Naive thymus-derived CD8-positive, alpha-beta T cell (primary cell): ENCODE data around the gene FBXL3. TPM values are rescaled to one million over a fixed set of nuclear protein-coding genes. Genes with fewer than 3 reads are reported as not detected.
"Not testable (repeated sequence)": the region's sequence is repeated elsewhere in the genome, so short reads cannot be mapped to it uniquely, and the experiment has no call there.

Experiments
- ATAC-seq, 2 donors: fragments of 150-1000 bp; cut with Tn5 transposase in 1 of 2; sonication (Bioruptor Pico), chemical (Tn5 transposase) in 1 of 2; 1 replicate in 1 of 2; 2 replicates in 1 of 2; pipeline ENCODE4 v1.10.0; 2021; ENCODE audit warnings: mild to moderate bottlenecking in 2 of 2, moderate library complexity in 2 of 2
- POLR2A ChIA-PET: fragments of 350-600 bp; sonication (Branson Sonifier 250); formaldehyde crosslinking; loops from one replicate; lab custom pipeline; 2021; ENCODE audit warnings: antibody characterized with exemption; lab: Charles Lee
- DNase-seq, 10 donors: peaks; one replicate each; pipeline versions ENCODE4 v3.0.0 to v3.0.0-alpha.2; 2020 to 2022
- H3K27ac Mint-ChIP-seq, 10 donors: one replicate each; pipeline ENCODE4 v1.8.0; 2020 to 2022; ENCODE audit warnings: mild to moderate bottlenecking in 10 of 10, mixed read lengths in 10 of 10, moderate library complexity in 4 of 10, inconsistent platforms in 1 of 10
- H3K27me3 Mint-ChIP-seq, 5 donors: one replicate each; pipeline ENCODE4 v1.8.0; 2021 to 2022; ENCODE audit warnings: mixed read lengths in 5 of 5
- H3K36me3 Mint-ChIP-seq, 3 donors: one replicate each; pipeline ENCODE4 v1.8.0; 2020 to 2022; ENCODE audit warnings: mixed read lengths in 3 of 3, mild to moderate bottlenecking in 2 of 3, inconsistent platforms in 1 of 3
- H3K4me1 Mint-ChIP-seq, 4 donors: one replicate each; pipeline ENCODE4 v1.8.0; 2021 to 2022; ENCODE audit warnings: mixed read lengths in 4 of 4
- H3K4me3 Mint-ChIP-seq, 10 donors: one replicate each; pipeline ENCODE4 v1.8.0; 2020 to 2022; ENCODE audit warnings: mild to moderate bottlenecking in 10 of 10, mixed read lengths in 10 of 10, moderate library complexity in 6 of 10, inconsistent platforms in 1 of 10
- H3K9me3 Mint-ChIP-seq, 9 donors: one replicate each; pipeline ENCODE4 v1.8.0; 2020 to 2022; ENCODE audit warnings: mixed read lengths in 9 of 9, mild to moderate bottlenecking in 3 of 9, inconsistent platforms in 1 of 9, moderate library complexity in 1 of 9
- polyA plus RNA-seq, 3 donors: library from polyadenylated mRNA; unstranded; fragments of 300-500 nt; fragmentation: Illumina TruSeq; gene quantifications; one replicate each; pipeline ENCODE4 v1.2.3, GENCODE V29; 2021
- total RNA-seq, 8 experiments: library from RNA in 2 of 8; stranded (reverse) in 2 of 8; gene quantifications; one replicate each; pipeline ENCODE4 v1.2.3 and lab custom pipeline; 2021 to 2026

FBXL3 gene
- total and polyA plus RNA-seq, 5 experiments from 2014 or later, result 29.3 to 106 (median 44.7) TPM

DNA sequence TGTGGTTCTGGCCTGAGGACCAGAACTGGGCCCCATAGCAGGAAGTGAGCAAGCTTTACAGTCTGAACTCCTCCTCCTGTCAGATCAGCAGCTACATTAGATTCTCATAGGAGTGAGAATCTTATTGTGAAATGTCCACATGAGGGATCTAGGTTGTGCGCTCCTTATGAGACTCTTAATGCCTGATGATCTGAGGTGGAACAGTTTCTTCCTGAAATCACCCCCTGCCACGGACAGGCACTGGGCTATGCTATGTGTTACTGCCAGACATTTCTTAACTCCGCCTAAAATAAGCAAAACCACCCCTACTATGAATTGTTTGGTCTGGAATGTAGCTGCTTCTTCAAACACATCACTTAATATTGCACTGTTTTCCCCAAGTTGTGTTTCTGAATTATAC, 4.6 kb downstream of the FBXL3 start:
- no peaks in the 10 kb centered on the region for H3K9me3 Mint-ChIP-seq
- peaks cover 0 to 55% (median under 1%) of the 10 kb centered on the region in 3 donors for H3K36me3 Mint-ChIP-seq
- H3K27me3 Mint-ChIP-seq, result no peaks in the 10 kb centered on the region
- no peak for ATAC-seq
- POLR2A ChIA-PET, result interaction anchor here (7.1 kb wide), 1 partner anchor 29 kb away, joined by 182 read pairs; the partner anchor contains the start of gene CLN5
- peak overlapping the region; percentile 19 to 98 (median 68) for H3K4me3 Mint-ChIP-seq
- no peak for DNase-seq
- peak overlapping the region in 9 of 10 donors; percentile 16 to 82 (median 71) for H3K27ac Mint-ChIP-seq
- peaks cover 31 to 83% (median 66%) of the 10 kb centered on the region in 4 donors for H3K4me1 Mint-ChIP-seq

DNA sequence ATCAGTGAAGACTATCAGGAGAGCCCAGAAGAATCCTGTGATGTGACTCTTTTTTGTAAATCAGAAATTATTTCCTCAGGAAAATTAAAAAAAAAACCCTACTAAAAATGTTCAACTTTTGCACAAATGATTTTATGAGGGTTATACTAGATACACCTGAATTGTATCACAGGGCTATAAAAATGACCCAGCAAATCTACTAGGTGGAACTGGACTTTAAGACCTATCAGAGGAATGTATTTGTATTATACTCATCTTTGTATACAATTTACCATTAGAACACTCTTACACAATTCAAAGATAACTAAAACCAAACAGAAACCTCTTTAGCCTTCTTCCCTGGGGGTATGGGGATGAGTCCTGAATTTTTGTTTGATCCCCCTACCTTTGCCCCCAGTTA, 7.2 kb downstream of the FBXL3 start:
- ATAC-seq (no peak), DNase-seq (no peak)
- POLR2A ChIA-PET, result interaction anchor here (2.3 kb wide), 1 partner anchor 28 kb away, joined by 9 read pairs; the partner anchor contains the start of gene CLN5
- no peaks in the 10 kb centered on the region for H3K27me3 Mint-ChIP-seq
- peaks cover 27 to 81% (median 70%) of the 10 kb centered on the region in 4 donors for H3K4me1 Mint-ChIP-seq
- H3K4me3 Mint-ChIP-seq, result peak overlapping the region in 3 of 10 donors; percentile 26 to 33 (median 27)
- no peaks in the 10 kb centered on the region for H3K9me3 Mint-ChIP-seq
- H3K36me3 Mint-ChIP-seq, result peaks cover 0 to 75% (median 3%) of the 10 kb centered on the region in 3 donors
- H3K27ac Mint-ChIP-seq, result peak overlapping the region in 2 of 10 donors; percentile 15 to 40

DNA sequence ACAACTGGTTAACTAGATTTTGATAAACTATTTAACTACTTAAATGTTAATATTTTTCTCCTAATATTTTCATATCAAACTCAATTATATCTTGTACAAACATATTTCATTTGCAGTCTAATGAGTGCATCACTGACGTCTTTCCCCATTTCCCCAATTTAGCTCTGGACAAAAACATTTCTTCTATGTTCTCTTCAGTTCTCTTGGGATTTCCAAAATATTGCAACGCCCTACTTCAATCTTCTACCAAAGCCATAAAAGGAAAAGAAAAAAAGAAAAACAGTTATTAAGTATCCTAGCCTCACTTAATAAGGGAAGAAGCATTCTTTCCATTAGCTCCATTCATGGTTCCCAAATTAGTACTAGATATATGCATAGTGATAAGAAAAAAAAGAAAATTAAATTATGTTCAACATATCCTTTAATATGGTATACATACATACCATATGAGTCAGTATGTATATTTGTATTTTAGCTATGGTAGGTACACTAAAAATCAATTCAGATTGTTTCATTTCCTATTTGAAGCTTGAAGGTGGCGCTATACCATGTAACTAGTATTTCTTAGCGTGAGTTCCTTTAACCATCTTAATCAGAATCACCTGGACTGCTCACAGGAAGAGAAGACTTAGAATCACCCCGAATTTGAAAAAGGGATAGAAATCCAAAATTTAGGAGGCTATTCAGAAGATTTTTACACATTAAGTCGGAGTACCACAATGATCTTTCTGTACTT, 9.9 kb downstream of the FBXL3 start:
- H3K27me3 Mint-ChIP-seq, result no peaks in the 10 kb centered on the region
- peak overlapping the region in 3 of 10 donors; percentile 1 to 26 (median 5) for H3K4me3 Mint-ChIP-seq
- POLR2A ChIA-PET, result interaction anchor here (0.5 to 3.3 kb wide), 3 partner anchors 10 to 46 kb away, joined by 6 to 16 read pairs (median 9); partner anchors contain the start of genes CLN5 and FBXL3
- no peaks in the 10 kb centered on the region for H3K9me3 Mint-ChIP-seq
- ATAC-seq (no peak), DNase-seq (no peak)
- H3K36me3 Mint-ChIP-seq, result peaks cover 3 to 85% (median 16%) of the 10 kb centered on the region in 3 donors
- H3K27ac Mint-ChIP-seq, result peak overlapping the region in 6 of 10 donors; percentile 11 to 76 (median 27)
- peaks cover 23 to 72% (median 69%) of the 10 kb centered on the region in 4 donors for H3K4me1 Mint-ChIP-seq

GRCh38 chr13:77016251-77016812, 10.6 kb downstream of the FBXL3 start:
- H3K9me3 Mint-ChIP-seq, result no peaks in the 10 kb centered on the region
- peak overlapping the region in 7 of 10 donors; percentile 6 to 56 (median 25) for H3K27ac Mint-ChIP-seq
- no peak for ATAC-seq
- no peak for DNase-seq
- H3K36me3 Mint-ChIP-seq, result peaks cover 3 to 86% (median 23%) of the 10 kb centered on the region in 3 donors
- H3K4me3 Mint-ChIP-seq, result peak overlapping the region in 1 of 10 donors; percentile 8
- POLR2A ChIA-PET, result interaction anchor here (3.3 kb wide), 1 partner anchor 10 kb away, joined by 16 read pairs; the partner anchor contains the start of gene FBXL3
- H3K4me1 Mint-ChIP-seq, result peaks cover 21 to 70% (median 63%) of the 10 kb centered on the region in 4 donors
- no peaks in the 10 kb centered on the region for H3K27me3 Mint-ChIP-seq

GRCh38 chr13:77014906-77015685, 11.9 kb downstream of the FBXL3 start:
- peaks cover 3 to 88% (median 32%) of the 10 kb centered on the region in 3 donors for H3K36me3 Mint-ChIP-seq
- H3K4me1 Mint-ChIP-seq, result peaks cover 21 to 61% (median 54%) of the 10 kb centered on the region in 4 donors

GRCh38 chr13:77013853-77014542, 13.0 kb downstream of the FBXL3 start:
- Mint-ChIP-seq H3K4me3 (peak overlapping the region in 1 of 10 donors; percentile 49), H3K27me3 (no peaks in the 10 kb centered on the region), H3K9me3 (no peaks in the 10 kb centered on the region), H3K27ac (peak overlapping the region in 7 of 10 donors; percentile 2 to 69 (median 40)), H3K36me3 (peaks cover 3 to 91% (median 39%) of the 10 kb centered on the region in 3 donors), H3K4me1 (peaks cover 20 to 62% (median 51%) of the 10 kb centered on the region in 4 donors)
- POLR2A ChIA-PET, result interaction anchor here (0.5 to 2.0 kb wide), 2 partner anchors 11 to 12 kb away, joined by 3 to 13 read pairs; partner anchors contain the start of gene FBXL3
- DNase-seq, result no peak
- ATAC-seq, result no peak

More at GRCh38 chr13:77014906-77015685, 11.9 kb downstream of the FBXL3 start:
- Mint-ChIP-seq H3K9me3 (no peaks in the 10 kb centered on the region), H3K27me3 (no peaks in the 10 kb centered on the region), H3K4me3 (no peak overlapping the region), H3K27ac (peak overlapping the region in 5 of 10 donors; percentile 35 to 74 (median 57))
- POLR2A ChIA-PET, result interaction anchor here (1.0 to 2.0 kb wide), 2 partner anchors 11 to 24 kb away, joined by 5 to 13 read pairs; partner anchors contain the start of genes CLN5 and FBXL3
- DNase-seq (no peak), ATAC-seq (no peak)

GRCh38 chr13:77009719-77010118, 17.2 kb downstream of the FBXL3 start:
- H3K27me3 Mint-ChIP-seq, H3K4me3 Mint-ChIP-seq, DNase-seq, H3K9me3 Mint-ChIP-seq, ATAC-seq, POLR2A ChIA-PET: not testable (repeated sequence)
- peak overlapping the region in 4 of 10 donors; percentile 24 to 34 (median 30) for H3K27ac Mint-ChIP-seq
- H3K36me3 Mint-ChIP-seq, result peaks cover 3 to 84% (median 37%) of the 10 kb centered on the region in 3 donors
- peaks cover 14 to 53% (median 47%) of the 10 kb centered on the region in 4 donors for H3K4me1 Mint-ChIP-seq

- Mint-ChIP-seq H3K27ac (peak overlapping the region in 8 of 10 donors; percentile 10 to 74 (median 32)), H3K9me3 (no peaks in the 10 kb centered on the region), H3K4me3 (no peak overlapping the region), H3K27me3 (no peaks in the 10 kb centered on the region), H3K4me1 (peaks cover 8 to 48% (median 43%) of the 10 kb centered on the region in 4 donors), H3K36me3 (peaks cover 3 to 84% (median 34%) of the 10 kb centered on the region in 3 donors)
- POLR2A ChIA-PET, result interaction anchor here (1.4 kb wide), 1 partner anchor 17 kb away, joined by 3 read pairs; the partner anchor contains the start of gene CLN5
- DNase-seq (no peak), ATAC-seq (no peak)
Measured at GRCh38 chr13:77009011-77009410, 17.9 kb downstream of the FBXL3 start.

- POLR2A ChIA-PET, result interaction anchor here (1.4 kb wide), 1 partner anchor 16 kb away, joined by 3 read pairs; the partner anchor contains the start of gene CLN5
- not testable (repeated sequence) for H3K27me3 Mint-ChIP-seq, ATAC-seq, H3K4me3 Mint-ChIP-seq, H3K9me3 Mint-ChIP-seq, DNase-seq
- peaks cover 5 to 44% (median 37%) of the 10 kb centered on the region in 4 donors for H3K4me1 Mint-ChIP-seq
- H3K36me3 Mint-ChIP-seq, result peaks cover 0 to 83% (median 28%) of the 10 kb centered on the region in 3 donors
- H3K27ac Mint-ChIP-seq, result peak overlapping the region in 7 of 10 donors; percentile 8 to 61 (median 38)
Measured at GRCh38 chr13:77008337-77008736, 18.6 kb downstream of the FBXL3 start.

DNA sequence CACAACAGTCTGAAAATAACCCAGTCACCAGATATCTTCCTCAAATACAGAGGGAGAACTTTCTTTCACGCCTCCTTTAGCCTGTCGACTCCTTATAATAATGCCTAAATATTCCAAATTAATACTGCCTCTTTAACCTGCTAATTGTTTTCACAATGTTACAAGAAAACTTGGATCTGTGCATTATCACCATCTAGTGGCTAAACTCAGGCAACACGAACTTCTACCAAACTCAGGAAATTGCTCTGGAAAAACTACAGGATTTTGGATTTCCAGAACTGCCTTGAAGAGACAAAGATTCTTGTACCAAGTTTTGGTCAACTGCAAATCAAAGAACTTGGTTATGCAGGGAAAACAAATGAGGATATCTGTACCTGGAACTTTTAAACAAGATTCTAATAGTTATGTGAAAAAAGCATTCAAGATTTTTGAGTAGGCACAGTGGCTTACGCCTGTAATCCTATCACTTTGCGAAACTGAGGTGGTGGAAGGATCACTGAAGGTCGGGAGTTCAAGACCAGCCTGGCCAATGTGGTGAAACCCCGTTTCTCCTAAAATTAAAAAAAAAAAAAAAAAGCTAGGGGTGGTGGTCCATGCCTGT, 24.3 kb downstream of the FBXL3 start:
- Mint-ChIP-seq H3K27me3 (no peaks in the 10 kb centered on the region), H3K36me3 (peaks cover 0 to 73% (median 15%) of the 10 kb centered on the region in 3 donors), H3K4me1 (peaks cover 21 to 58% (median 44%) of the 10 kb centered on the region in 4 donors), H3K9me3 (no peaks in the 10 kb centered on the region), H3K4me3 (no peak overlapping the region), H3K27ac (peak overlapping the region in 5 of 10 donors; percentile 12 to 85 (median 67))
- ATAC-seq (no peak), DNase-seq (no peak)
- POLR2A ChIA-PET, result interaction anchor here (0.6 to 5.7 kb wide), 6 partner anchors 8 to 386 kb away, joined by 3 to 40 read pairs (median 4); partner anchors contain the start of genes CLN5 and FBXL3
